ENCODE data around the gene NDUFS2. TPM values are rescaled to one million over a fixed set of nuclear protein-coding genes. Genes with fewer than 3 reads are reported as not detected.

The NDUFS2 gene
- total and polyA plus RNA-seq, 9 of the 15 experiments (the other 6 are each of a cell fraction or from before 2014, with no cell fraction given) = 70.0 to 176 (median 141) TPM

GRCh38 chr1:161153682-161154337 lies 48.4 kb upstream of the NDUFS2 start, which contains the start of gene UFC1 (continued):
- TF ChIP-seq GTF2A2 (tag; IDR thresholded peaks at IDR 0.05) (peak; percentile 48; the same call in 1 of the 2 replicates), SIX5 (IDR thresholded peaks at IDR 0.05; ENCODE audit: borderline replicate concordance in 1 of 2, insufficient read depth in 1 of 2, low read depth in 1 of 2, low read length in 2 of 2) (peak; percentile 36 to 38; a peak in 1 of 4 replicates), TRIM25 (IDR thresholded peaks at IDR 0.05; ENCODE audit: borderline replicate concordance) (no peak), ZNF239 (CRISPR knock-in tag; IDR thresholded peaks at IDR 0.05) (no peak; the same call in none of the 2 replicates), HDGF (IDR thresholded peaks at IDR 0.05) (no peak), HSF4 (CRISPR knock-in tag; IDR thresholded peaks at IDR 0.05; ENCODE audit: borderline replicate concordance) (peak; percentile 50; the same call in 1 of the 2 replicates), MLLT1 (IDR thresholded peaks at IDR 0.05) (no peak), ZNF77 (CRISPR knock-in tag; IDR thresholded peaks at IDR 0.05) (no peak), ETS1 (conservative IDR thresholded peaks at IDR 0.05; ENCODE audit: control insufficient read depth, low read depth, low read length) (0 out of 2 replicates have a peak, but pooled peaks have one; percentile 47), THAP12 (CRISPR knock-in tag; IDR thresholded peaks at IDR 0.05) (no peak), NR2F6 (CRISPR knock-in tag; IDR thresholded peaks at IDR 0.05) (no peak), SFPQ (IDR thresholded peaks at IDR 0.05; ENCODE audit: low read depth, low read length) (no peak), ETV6 (IDR thresholded peaks at IDR 0.05; ENCODE audit: borderline replicate concordance in 1 of 2, low read depth in 2 of 2, low read length in 1 of 2) (0 out of 4 replicates have a peak, but pooled peaks of 1 of the 2 experiments have one; percentile 40), ETV6 (CRISPR knock-in tag; IDR thresholded peaks at IDR 0.05; ENCODE audit: borderline replicate concordance) (no peak), CHD2 (IDR thresholded peaks at IDR 0.05; ENCODE audit: low read depth, low read length) (peak; percentile 83), STAT5B (CRISPR knock-in tag; IDR thresholded peaks at IDR 0.05) (no peak), PKNOX1 (IDR thresholded peaks at IDR 0.05) (peak; percentile 34; the same call in 1 of the 2 replicates)
